Endodermal cell (in vitro differentiated cells): Measurements from ENCODE around the gene ADI1. TPM values are rescaled to one million over a fixed set of nuclear protein-coding genes. Genes with fewer than 3 reads are reported as not detected.
"Not testable (repeated sequence)": the region's sequence is repeated elsewhere in the genome, so short reads cannot be mapped to it uniquely, and the experiment has no call there.

ENCODE experiments used
- DNase-seq: peaks from one replicate; pipeline ENCODE4 v3.0.0-alpha.2; 2017
- H3K27ac ChIP-seq: 2 replicates; pipeline ENCODE4 v1.5.1; 2013; ENCODE audit warnings: mild to moderate bottlenecking, low read depth, low read length, moderate library complexity
- H3K27me3 ChIP-seq: 2 replicates; pipeline ENCODE4 v1.6.1; 2013; ENCODE audit warnings: mild to moderate bottlenecking, low read length, moderate library complexity; ENCODE audit not compliant: insufficient read depth, control insufficient read depth, poor library complexity, severe bottlenecking
- H3K36me3 ChIP-seq: 2 replicates; pipeline ENCODE4 v1.7.0; 2013; ENCODE audit warnings: mild to moderate bottlenecking, low read length, moderate library complexity; ENCODE audit not compliant: control insufficient read depth, insufficient read depth
- H3K4me1 ChIP-seq: one replicate; pipeline ENCODE4 v1.7.0; 2013; ENCODE audit warnings: low read length; ENCODE audit not compliant: control insufficient read depth, insufficient read depth
- H3K4me3 ChIP-seq: 2 replicates; pipeline ENCODE4 v1.5.1; 2013; ENCODE audit warnings: mild to moderate bottlenecking, low read length, moderate library complexity
- H3K9ac ChIP-seq: 2 replicates; pipeline ENCODE4 v1.6.1; 2013; ENCODE audit warnings: mild to moderate bottlenecking, low read length, moderate library complexity; ENCODE audit not compliant: poor library complexity, severe bottlenecking; ENCODE audit errors: extremely low read depth
- H3K9me3 ChIP-seq: 2 replicates; pipeline ENCODE4 v1.6.1; 2013; ENCODE audit warnings: mild to moderate bottlenecking, low read length, moderate library complexity; ENCODE audit not compliant: control insufficient read depth
- H3K27ac Mint-ChIP-seq: 2 replicates; pipeline ENCODE4 v1.8.0; 2020; ENCODE audit warnings: mixed read lengths
- H3K27me3 Mint-ChIP-seq: 2 replicates; pipeline ENCODE4 v1.8.0; 2021; ENCODE audit warnings: mild to moderate bottlenecking, mixed read lengths; ENCODE audit not compliant: insufficient read depth
- H3K36me3 Mint-ChIP-seq: 2 replicates; pipeline ENCODE4 v1.8.0; 2020; ENCODE audit warnings: low read depth, mixed read lengths
- H3K4me1 Mint-ChIP-seq: 2 replicates; pipeline ENCODE4 v1.8.0; 2020; ENCODE audit warnings: mixed read lengths
- H3K4me3 Mint-ChIP-seq: 2 replicates; pipeline ENCODE4 v1.8.0; 2020; ENCODE audit warnings: mild to moderate bottlenecking, moderate library complexity, mixed read lengths
- H3K9me3 Mint-ChIP-seq: 2 replicates; pipeline ENCODE4 v1.8.0; 2020; ENCODE audit warnings: mild to moderate bottlenecking, mixed read lengths
- WGBS, 2 experiments: methylation state at CpG; one replicate each; pipeline versions ENCODE4 v1.1.5 to v1.1.7; 2013; ENCODE audit warnings: missing lambda C conversion rate in 2 of 2, mixed read lengths in 1 of 2; ENCODE audit not compliant: insufficient coverage in 1 of 2, insufficient read length in 1 of 2; 5-methylcytosine and 5-hydroxymethylcytosine counted together
- total RNA-seq, 2 donors: library from RNA; stranded (reverse); fragmentation: NEBNext Ultra II Directional in 1 of 2; extraction: Animal tissue kit (Norgen Biotek cat#: 25700) in 1 of 2; gene quantifications; 2 replicates in 1 of 2; 3 replicates in 1 of 2; pipeline ENCODE4 v1.2.1, GENCODE V29; 2021
- TF ChIP-seq, protein P1 (sequence below): fragments of 200-600 bp; sonication (generic); conservative IDR thresholded peaks from 2 replicates; pipeline ENCODE4 v1.5.0; 2021; ENCODE audit warnings: antibody characterized with exemption, mild to moderate bottlenecking

Gene ADI1
- total RNA-seq, 2 donors from 2014 or later: 27.1 to 40.1 TPM

DNA sequence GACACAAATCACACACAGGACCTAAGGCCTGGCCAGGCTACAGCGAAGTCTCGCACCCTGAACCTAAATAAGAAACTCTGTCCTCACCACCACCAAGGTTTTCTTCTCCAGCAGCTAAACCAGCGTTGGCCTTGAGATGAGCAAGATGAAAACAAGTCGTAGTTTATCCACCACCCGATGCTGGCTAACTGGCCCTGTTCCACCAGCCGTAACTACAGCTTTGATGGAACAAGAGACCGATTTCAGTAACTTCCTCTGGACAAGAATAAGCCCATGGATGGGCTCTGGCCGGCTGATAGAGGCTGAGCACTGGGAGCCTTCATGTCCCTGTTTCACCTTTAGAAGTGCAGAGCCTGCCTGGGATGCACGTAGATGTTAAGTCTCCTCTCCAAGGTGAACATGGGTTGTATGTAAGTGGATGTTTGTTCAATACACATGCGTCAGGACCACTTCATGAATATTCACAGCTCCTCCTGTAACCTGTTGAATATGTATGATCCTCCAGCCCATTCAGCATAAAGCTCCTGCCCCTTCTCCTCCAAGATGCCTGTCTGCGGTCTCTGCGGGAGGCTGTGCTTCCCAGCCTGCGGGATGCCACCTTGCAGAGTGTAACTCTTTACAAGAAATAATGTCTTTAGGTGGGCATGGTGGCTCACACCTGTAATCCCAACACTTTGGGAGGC, 24.2 kb downstream of the ADI1 start:
- H3K27me3 Mint-ChIP-seq: no peaks in the 10 kb centered on the region
- Histone ChIP-seq H3K36me3 (peaks cover 27% of the 10 kb centered on the region), H3K27ac (no peak overlapping the region), H3K4me1 (no peaks in the 10 kb centered on the region), H3K9me3 (no peaks in the 10 kb centered on the region), H3K4me3 (no peak overlapping the region), H3K9ac (no peak overlapping the region), H3K27me3 (no peaks in the 10 kb centered on the region)
- H3K36me3 Mint-ChIP-seq: peaks cover 48% of the 10 kb centered on the region
- no peaks in the 10 kb centered on the region for H3K9me3 Mint-ChIP-seq
- 95 to 98% methylated on average over 8 to 13 of the region's 13 CpGs for WGBS, 2 experiments
- H3K4me1 Mint-ChIP-seq: peaks cover 3% of the 10 kb centered on the region
- no peak overlapping the region for H3K4me3 Mint-ChIP-seq
- H3K27ac Mint-ChIP-seq: no peak overlapping the region
- TF ChIP-seq, protein P1, sequence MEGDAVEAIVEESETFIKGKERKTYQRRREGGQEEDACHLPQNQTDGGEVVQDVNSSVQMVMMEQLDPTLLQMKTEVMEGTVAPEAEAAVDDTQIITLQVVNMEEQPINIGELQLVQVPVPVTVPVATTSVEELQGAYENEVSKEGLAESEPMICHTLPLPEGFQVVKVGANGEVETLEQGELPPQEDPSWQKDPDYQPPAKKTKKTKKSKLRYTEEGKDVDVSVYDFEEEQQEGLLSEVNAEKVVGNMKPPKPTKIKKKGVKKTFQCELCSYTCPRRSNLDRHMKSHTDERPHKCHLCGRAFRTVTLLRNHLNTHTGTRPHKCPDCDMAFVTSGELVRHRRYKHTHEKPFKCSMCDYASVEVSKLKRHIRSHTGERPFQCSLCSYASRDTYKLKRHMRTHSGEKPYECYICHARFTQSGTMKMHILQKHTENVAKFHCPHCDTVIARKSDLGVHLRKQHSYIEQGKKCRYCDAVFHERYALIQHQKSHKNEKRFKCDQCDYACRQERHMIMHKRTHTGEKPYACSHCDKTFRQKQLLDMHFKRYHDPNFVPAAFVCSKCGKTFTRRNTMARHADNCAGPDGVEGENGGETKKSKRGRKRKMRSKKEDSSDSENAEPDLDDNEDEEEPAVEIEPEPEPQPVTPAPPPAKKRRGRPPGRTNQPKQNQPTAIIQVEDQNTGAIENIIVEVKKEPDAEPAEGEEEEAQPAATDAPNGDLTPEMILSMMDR: no peak
- DNase-seq: no peak

DNA sequence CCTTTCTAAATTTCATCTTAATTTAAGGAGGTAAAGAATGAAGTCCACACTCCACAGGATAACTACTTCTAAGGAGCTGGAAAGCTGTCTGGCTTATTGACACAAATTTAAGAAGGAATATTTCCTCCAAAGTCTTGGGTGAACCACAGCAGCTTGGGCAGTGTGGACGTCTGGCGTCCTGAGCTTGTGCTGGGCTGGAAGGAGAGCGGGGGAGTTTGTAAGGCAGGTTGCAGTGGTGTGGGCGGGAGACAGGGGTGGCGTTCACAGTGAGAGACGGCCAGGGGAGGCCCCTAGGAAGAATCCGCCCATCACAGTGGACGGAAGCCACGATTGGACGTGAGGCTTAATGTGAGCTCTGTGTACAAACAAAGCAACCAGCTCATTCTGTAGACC, 25.7 kb downstream of the ADI1 start:
- Histone ChIP-seq H3K27ac (no peak overlapping the region), H3K9ac (no peak overlapping the region), H3K4me3 (no peak overlapping the region), H3K36me3 (peaks cover 17% of the 10 kb centered on the region), H3K27me3 (no peaks in the 10 kb centered on the region), H3K4me1 (no peaks in the 10 kb centered on the region), H3K9me3 (no peaks in the 10 kb centered on the region)
- Mint-ChIP-seq H3K36me3 (peaks cover 34% of the 10 kb centered on the region), H3K9me3 (no peaks in the 10 kb centered on the region), H3K27ac (peak overlapping the region; percentile 20), H3K4me3 (no peak overlapping the region), H3K27me3 (no peaks in the 10 kb centered on the region), H3K4me1 (peaks cover 3% of the 10 kb centered on the region)
- TF ChIP-seq, protein P1: no peak
- 75% methylated on average over 10 of the region's 10 CpGs; no CpG with 5 or more reads in 1 of the 2 experiments for whole genome bisulfite sequencing, 2 experiments
- DNase-seq: peak; percentile 82

DNA sequence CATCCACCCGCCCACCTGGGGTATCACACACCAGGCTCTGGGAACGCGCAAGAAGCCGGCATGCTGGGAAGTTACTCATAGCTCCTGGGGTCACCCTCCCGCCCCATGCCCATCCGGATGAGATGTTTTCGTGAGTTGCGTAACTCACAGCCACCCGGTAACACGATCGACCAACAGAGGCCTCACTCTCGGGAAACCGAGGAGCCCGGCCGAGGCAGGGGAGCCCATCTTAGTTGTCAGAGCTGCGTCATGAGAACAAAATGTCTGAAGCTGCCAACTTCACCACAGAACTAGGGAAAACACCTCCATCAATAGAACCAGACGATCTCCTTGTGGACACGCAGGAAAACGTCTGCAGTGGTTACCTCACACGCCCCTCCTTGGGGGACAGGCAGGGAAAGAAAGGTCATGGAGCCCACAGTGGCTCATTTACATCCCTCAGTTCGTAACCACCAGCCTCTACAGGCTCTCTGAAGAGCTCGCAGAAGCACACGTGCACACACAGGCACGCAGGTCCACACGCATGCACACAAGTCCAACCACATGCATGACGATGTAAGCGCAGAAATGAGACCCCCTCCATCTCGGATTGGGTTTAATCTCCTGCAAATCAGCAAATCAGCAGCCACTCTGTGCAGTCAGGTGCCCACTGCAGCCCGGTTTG, 26.2 kb downstream of the ADI1 start:
- no peak overlapping the region for H3K9ac ChIP-seq
- Mint-ChIP-seq H3K9me3 (no peaks in the 10 kb centered on the region), H3K4me1 (peaks cover 3% of the 10 kb centered on the region), H3K27ac (peak overlapping the region; percentile 20), H3K36me3 (peaks cover 29% of the 10 kb centered on the region), H3K4me3 (no peak overlapping the region), H3K27me3 (no peaks in the 10 kb centered on the region)
- peaks cover 12% of the 10 kb centered on the region for H3K36me3 ChIP-seq
- DNase-seq: peak; percentile 39
- no peak overlapping the region for H3K4me3 ChIP-seq
- TF ChIP-seq, protein P1: no peak
- no peaks in the 10 kb centered on the region for H3K27me3 ChIP-seq
- H3K27ac ChIP-seq: no peak overlapping the region
- H3K4me1 ChIP-seq: no peaks in the 10 kb centered on the region
- 92 to 96% methylated on average over 12 to 29 of the region's 29 CpGs for WGBS, 2 experiments
- H3K9me3 ChIP-seq: no peaks in the 10 kb centered on the region

DNA sequence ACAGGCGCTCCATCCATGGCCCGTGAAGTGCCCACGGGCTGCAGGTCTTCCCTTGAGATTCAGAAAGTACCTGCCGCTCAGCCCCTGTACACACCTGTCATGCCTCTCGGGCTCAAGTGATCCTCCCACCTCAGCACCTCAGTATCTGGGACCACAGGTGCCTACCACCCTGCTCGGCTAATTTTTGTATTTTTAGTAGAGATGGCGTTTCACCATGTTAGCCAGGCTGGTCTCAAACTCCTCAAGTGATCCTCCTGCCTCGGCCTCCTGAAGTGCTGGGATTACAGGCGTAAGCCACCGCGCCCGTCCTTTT, 26.9 kb downstream of the ADI1 start:
- H3K4me3 ChIP-seq, H3K4me1 ChIP-seq, H3K27me3 ChIP-seq, H3K4me3 Mint-ChIP-seq, H3K9me3 ChIP-seq, DNase-seq, H3K27ac Mint-ChIP-seq, H3K9ac ChIP-seq, H3K9me3 Mint-ChIP-seq, H3K27ac ChIP-seq, H3K36me3 ChIP-seq, H3K4me1 Mint-ChIP-seq, H3K27me3 Mint-ChIP-seq: not testable (repeated sequence)
- H3K36me3 Mint-ChIP-seq: peaks cover 25% of the 10 kb centered on the region
- 91 to 96% methylated on average over 7 to 12 of the region's 12 CpGs for WGBS, 2 experiments
